Amygdala (tissue), 56 donors: ENCODE measurements around the gene CUL1.

ENCODE experiments used
- DNase-seq, 56 donors: peaks; one replicate each; lab custom pipeline; 2025; lab: John Stamatoyannopoulos, UW

The CUL1 gene

GRCh38 chr7:148834605-148835004, 135.9 kb downstream of the CUL1 start:
- DNase-seq = no peak

- DNase-seq = no peak
Observed at GRCh38 chr7:148835854-148836253, 137.2 kb downstream of the CUL1 start.

- DNase-seq = no peak
Observed at GRCh38 chr7:148838905-148839304, 140.2 kb downstream of the CUL1 start.

- DNase-seq = no peak
Observed at GRCh38 chr7:148847815-148848734, 149.4 kb downstream of the CUL1 start.

- no peak for DNase-seq
Observed at GRCh38 chr7:148849393-148850098, 150.8 kb downstream of the CUL1 start.

GRCh38 chr7:148850564-148850963, 151.9 kb downstream of the CUL1 start:
- no peak for DNase-seq
